Mesendoderm (in vitro differentiated cells): Measurements from ENCODE around the gene RRP7A.
"Not testable (repeated sequence)": the region's sequence is repeated elsewhere in the genome, so short reads cannot be mapped to it uniquely, and the experiment has no call there.

Experiments used
- DNase-seq: peaks from one replicate; pipeline ENCODE4 v3.0.0; 2013
- H2AK5ac ChIP-seq: 2 replicates; pipeline ENCODE4 v1.6.1; 2013; ENCODE audit warnings: low read length, inconsistent platforms
- H2BK120ac ChIP-seq: 2 replicates; pipeline ENCODE4 v1.6.1; 2013; ENCODE audit warnings: low read depth, mild to moderate bottlenecking, low read length, moderate library complexity, mixed read lengths
- H2BK15ac ChIP-seq: replicated peaks from 2 replicates; pipeline ENCODE4 v1.6.1; 2013; ENCODE audit warnings: low read depth, mild to moderate bottlenecking, moderate library complexity
- H2BK5ac ChIP-seq: 2 replicates; pipeline ENCODE4 v1.6.1; 2013; ENCODE audit warnings: low read length, inconsistent platforms
- H3K18ac ChIP-seq: 2 replicates; pipeline ENCODE4 v1.6.1; 2013; ENCODE audit warnings: mild to moderate bottlenecking, low read length, mixed read lengths
- H3K23ac ChIP-seq: one replicate; pipeline ENCODE4 v1.6.1; 2013; ENCODE audit warnings: low read length
- H3K27ac ChIP-seq: 2 replicates; pipeline ENCODE4 v1.5.1; 2013; ENCODE audit warnings: low read depth, mild to moderate bottlenecking, inconsistent platforms, low read length, moderate library complexity
- H3K27me3 ChIP-seq: 2 replicates; pipeline ENCODE4 v1.6.1; 2013; ENCODE audit warnings: low read length, control low read depth, mild to moderate bottlenecking, inconsistent platforms; ENCODE audit not compliant: insufficient read depth, poor library complexity
- H3K36me3 ChIP-seq: 2 replicates; pipeline ENCODE4 v1.6.1; 2013; ENCODE audit warnings: low read length, inconsistent platforms; ENCODE audit not compliant: control insufficient read depth, insufficient read depth
- H3K4ac ChIP-seq: one replicate; pipeline ENCODE4 v1.6.1; 2013; ENCODE audit warnings: low read depth, mild to moderate bottlenecking, low read length, moderate library complexity
- H3K4me1 ChIP-seq: 2 replicates; pipeline ENCODE4 v1.6.1; 2013; ENCODE audit warnings: low read depth, low read length, inconsistent platforms; ENCODE audit not compliant: control insufficient read depth
- H3K4me2 ChIP-seq: 2 replicates; pipeline ENCODE4 v1.6.1; 2013; ENCODE audit warnings: low read length
- H3K4me3 ChIP-seq: 2 replicates; pipeline ENCODE4 v1.5.1; 2013; ENCODE audit warnings: mild to moderate bottlenecking, low read length
- H3K56ac ChIP-seq: one replicate; pipeline ENCODE4 v1.6.1; 2013; ENCODE audit warnings: low read length
- H3K79me1 ChIP-seq: 2 replicates; pipeline ENCODE4 v1.6.1; 2013; ENCODE audit warnings: low read length, inconsistent platforms
- H3K79me2 ChIP-seq: 2 replicates; pipeline ENCODE4 v1.6.1; 2013; ENCODE audit warnings: mild to moderate bottlenecking, low read length; ENCODE audit not compliant: control insufficient read depth, insufficient read depth
- H3K9ac ChIP-seq: 2 replicates; pipeline ENCODE4 v1.6.1; 2013; ENCODE audit warnings: low read length, inconsistent platforms
- H4K5ac ChIP-seq: one replicate; pipeline ENCODE4 v1.6.1; 2013; ENCODE audit warnings: low read length
- H4K8ac ChIP-seq: one replicate; pipeline ENCODE4 v1.6.1; 2013; ENCODE audit warnings: low read depth, mild to moderate bottlenecking, control low read depth, low read length, moderate library complexity
- WGBS: extraction: QIAGEN DNeasy Blood & Tissue Kit; methylation state at CpG from one replicate; pipeline ENCODE4 v1.1.7; 2013; ENCODE audit warnings: low lambda C conversion rate, missing lambda C conversion rate; ENCODE audit not compliant: insufficient coverage; ENCODE audit errors: extremely low coverage; 5-methylcytosine and 5-hydroxymethylcytosine counted together

The RRP7A gene

DNA sequence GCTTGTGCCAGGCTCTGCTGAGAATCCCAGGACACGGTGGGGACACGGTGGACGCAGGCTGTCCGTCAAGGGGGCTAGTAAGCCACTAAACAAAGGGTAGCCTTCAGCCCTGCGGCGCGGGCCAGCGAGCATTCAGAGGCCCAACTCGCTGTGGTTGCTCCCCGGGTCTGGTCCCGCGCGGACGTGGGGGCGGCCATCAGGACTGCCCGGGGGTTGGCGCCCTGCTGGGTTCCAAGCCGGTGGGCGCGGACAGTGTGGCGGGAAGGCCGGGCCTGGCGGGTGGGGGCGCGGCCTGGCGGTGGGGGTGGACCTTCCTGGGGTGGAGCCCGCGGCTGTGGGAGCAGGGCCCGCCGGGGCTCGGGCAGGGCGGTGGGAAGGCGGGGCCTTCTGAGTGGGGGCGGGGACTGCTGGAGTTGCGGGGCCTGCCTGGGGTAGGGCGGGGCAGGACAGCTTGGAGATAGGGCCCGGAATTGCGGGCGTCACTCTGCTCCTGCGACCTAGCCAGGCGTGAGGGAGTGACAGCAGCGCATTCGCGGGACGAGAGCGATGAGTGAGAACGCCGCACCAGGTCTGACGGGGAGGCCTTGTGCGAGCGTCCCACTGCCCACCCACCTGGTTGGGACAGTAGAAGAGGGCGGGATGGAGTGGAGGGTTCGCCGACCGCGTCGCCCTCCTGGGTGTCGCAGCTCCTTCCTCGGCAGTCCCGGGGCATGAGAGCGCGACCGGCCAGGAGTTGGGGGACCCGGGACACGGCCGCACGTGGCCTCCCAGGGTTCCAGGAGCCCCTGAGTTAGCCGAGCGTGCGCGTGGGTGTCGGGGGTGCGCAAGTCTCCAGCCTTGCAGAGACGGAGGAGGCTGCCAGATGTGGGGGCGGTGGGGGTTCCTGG is 34.1 kb upstream of the RRP7A start, which contains the start of gene SERHL2:
TSS of gene SERHL2 (plus strand) at position 482 of the 887 bp plus-strand sequence. CDS start at position 547, 65 bp downstream.
- Histone ChIP-seq H3K27me3 (no peaks in the 10 kb centered on the region), H3K18ac (peak within 1 kb of the TSS; percentile 11), H4K5ac (no peak within 1 kb of the TSS), H2AK5ac (peak within 1 kb of the TSS; percentile 43), H3K4me3 (peak within 1 kb of the TSS; percentile 44), H2BK15ac (no peak within 1 kb of the TSS), H3K23ac (peak within 1 kb of the TSS; percentile 66), H4K8ac (no peak within 1 kb of the TSS), H2BK120ac (no peak within 1 kb of the TSS), H3K36me3 (no peaks in the 10 kb centered on the region), H3K56ac (peak within 1 kb of the TSS; percentile 93), H3K9ac (peak within 1 kb of the TSS; percentile 84), H3K4me2 (peak within 1 kb of the TSS; percentile 81), H3K4ac (no peak within 1 kb of the TSS), H3K4me1 (peaks cover 6% of the 10 kb centered on the region), H3K79me1 (no peaks in the 10 kb centered on the region), H2BK5ac (no peak within 1 kb of the TSS), H3K27ac (no peak within 1 kb of the TSS), H3K79me2 (no peaks in the 10 kb centered on the region)
- peak; percentile 90 for DNase-seq
- no CpG with 5 or more reads among the region's 75 CpGs for WGBS

DNA sequence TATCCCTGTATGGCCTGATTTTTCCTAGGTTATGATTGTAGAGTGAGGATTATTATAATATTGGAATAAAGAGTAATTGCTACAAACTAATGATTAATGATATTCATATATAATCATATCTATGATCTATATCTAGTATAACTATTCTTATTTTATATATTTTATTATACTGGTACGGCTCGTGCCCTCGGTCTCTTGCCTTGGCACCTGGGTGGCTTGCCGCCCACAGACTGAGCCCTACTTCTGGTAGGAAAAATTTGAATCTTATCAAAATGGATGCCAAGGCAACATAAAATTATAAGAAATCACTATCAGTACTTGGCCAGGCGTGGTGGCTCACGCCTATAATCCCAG is 32.7 kb upstream of the RRP7A start:
- DNase-seq, H3K23ac ChIP-seq, H3K4me2 ChIP-seq, H3K18ac ChIP-seq, H2AK5ac ChIP-seq, H3K9ac ChIP-seq, H3K4me3 ChIP-seq, H3K79me1 ChIP-seq, H3K4ac ChIP-seq, H3K27ac ChIP-seq, H4K8ac ChIP-seq, H3K79me2 ChIP-seq, H3K27me3 ChIP-seq, H4K5ac ChIP-seq, H3K56ac ChIP-seq, H2BK120ac ChIP-seq, H3K4me1 ChIP-seq, H2BK15ac ChIP-seq, H2BK5ac ChIP-seq, H3K36me3 ChIP-seq: not testable (repeated sequence)
- no CpG with 5 or more reads among the region's 6 CpGs for WGBS

DNA sequence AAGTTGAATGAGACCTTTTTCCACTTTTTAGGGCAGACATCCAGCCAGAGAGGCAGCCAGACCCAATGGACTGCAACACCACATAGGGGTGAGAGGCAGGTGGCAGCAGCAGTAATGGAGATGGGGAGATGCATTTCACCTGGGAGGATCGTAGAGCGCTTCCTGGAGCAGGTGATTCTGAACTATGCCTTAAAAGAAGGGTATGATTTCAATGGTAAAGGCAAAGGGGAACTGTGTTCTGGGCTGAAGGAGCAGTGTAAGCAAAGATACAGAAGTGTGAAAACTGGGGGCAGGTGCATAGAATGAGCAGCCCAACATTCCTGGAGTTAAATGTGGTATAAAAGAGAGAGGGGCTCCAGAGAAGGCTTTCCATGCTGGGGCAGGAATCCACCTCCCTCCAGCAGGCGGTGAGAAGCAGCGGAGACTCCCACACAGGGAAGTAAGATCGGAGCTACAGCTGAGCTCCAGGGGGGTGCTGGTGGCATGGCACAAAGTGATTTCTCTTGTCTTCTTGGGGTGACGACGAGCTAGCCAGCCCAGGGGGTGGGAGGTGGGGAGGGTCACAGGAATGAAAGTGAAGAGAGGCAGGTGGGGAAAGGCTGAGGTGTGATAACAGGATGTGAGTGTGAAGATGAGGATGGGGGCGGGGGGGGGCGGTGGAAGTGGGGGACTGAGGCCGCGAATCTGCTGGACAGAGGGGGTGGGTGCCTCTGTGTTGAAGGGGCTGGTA is 29.9 kb upstream of the RRP7A start:
- Histone ChIP-seq H3K23ac (no peak overlapping the region), H2AK5ac (peak overlapping the region; percentile 1), H2BK15ac (no peak overlapping the region), H3K36me3 (no peaks in the 10 kb centered on the region), H4K5ac (no peak overlapping the region), H3K79me2 (no peaks in the 10 kb centered on the region), H2BK5ac (peak overlapping the region; percentile 1), H4K8ac (no peak overlapping the region), H3K4me1 (peaks cover 7% of the 10 kb centered on the region), H3K56ac (peak overlapping the region; percentile 71), H3K79me1 (no peaks in the 10 kb centered on the region), H3K27me3 (no peaks in the 10 kb centered on the region), H3K4me2 (no peak overlapping the region), H3K9ac (peak overlapping the region; percentile 1), H3K18ac (peak overlapping the region; percentile 91), H3K4me3 (no peak overlapping the region), H3K4ac (peak overlapping the region; percentile 70), H3K27ac (peak overlapping the region; percentile 59), H2BK120ac (no peak overlapping the region)
- WGBS, result no CpG with 5 or more reads among the region's 11 CpGs
- peak; percentile 29 for DNase-seq

DNA sequence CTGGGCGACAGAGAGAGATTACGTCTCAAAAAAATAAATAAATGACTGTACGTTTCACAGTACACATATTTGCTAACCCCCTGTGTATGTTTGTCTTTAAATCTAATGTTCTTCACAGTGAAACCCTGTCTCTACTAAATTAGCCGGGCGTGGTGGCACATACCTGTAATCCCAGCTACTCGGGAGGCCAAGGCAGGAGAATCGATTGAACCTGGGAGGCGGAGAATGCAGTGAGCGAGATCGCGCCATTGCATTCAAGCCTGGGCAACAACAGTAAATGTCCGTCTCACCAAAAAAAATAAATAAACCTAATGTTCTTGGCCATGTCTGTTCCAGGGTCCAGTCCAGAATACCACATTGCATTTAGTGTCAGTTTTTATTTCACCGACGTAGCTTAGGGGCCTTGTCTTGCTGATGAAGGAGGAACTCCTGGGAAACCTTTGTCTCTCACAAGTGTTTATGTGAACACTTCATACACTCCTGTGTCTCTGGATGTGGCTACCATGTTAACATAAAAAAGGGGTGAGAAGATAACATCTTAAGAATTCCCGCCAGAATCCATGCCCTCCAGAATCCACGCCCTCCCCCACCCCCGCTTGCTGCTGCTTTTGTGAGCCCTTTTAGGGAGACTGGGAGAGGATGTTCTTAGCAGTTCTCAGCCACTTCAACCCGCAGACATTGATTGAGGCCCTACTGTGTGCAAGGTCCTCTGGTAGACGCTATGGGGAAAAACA is 29.2 kb upstream of the RRP7A start:
- no CpG with 5 or more reads among the region's 19 CpGs for WGBS
- Histone ChIP-seq H3K56ac (peak overlapping the region; percentile 71), H3K27ac (peak overlapping the region; percentile 59)

DNA sequence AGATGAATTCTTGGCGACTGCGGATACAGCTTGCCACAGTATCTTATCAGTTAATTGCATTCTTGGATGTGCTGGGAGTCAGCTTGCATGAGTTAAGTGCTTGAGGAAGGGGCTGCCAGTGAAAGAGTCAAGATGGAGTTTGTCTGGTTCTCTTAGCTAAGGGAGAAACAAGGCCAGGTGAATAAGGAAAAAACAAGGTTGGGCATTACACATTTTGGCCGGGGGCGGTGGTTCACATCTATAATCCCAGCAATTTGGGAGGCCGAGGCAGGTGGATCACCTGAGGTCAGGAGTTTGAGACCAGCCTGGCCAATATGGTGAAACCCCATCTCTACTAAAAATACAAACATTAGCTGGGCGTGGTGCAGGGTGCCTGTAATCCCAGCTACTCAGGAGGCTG is 28.5 kb upstream of the RRP7A start:
- H4K8ac ChIP-seq, H4K5ac ChIP-seq, H3K27me3 ChIP-seq, H3K79me2 ChIP-seq, H2BK5ac ChIP-seq, H3K4me1 ChIP-seq, H3K4me2 ChIP-seq, H3K23ac ChIP-seq, H2BK120ac ChIP-seq, H3K36me3 ChIP-seq, H2AK5ac ChIP-seq, H3K9ac ChIP-seq, H3K79me1 ChIP-seq, H3K4me3 ChIP-seq, H2BK15ac ChIP-seq: not testable (repeated sequence)
- DNase-seq, result peak; percentile 89
- peak overlapping the region; percentile 97 for H3K4ac ChIP-seq
- peak overlapping the region; percentile 91 for H3K18ac ChIP-seq
- H3K27ac ChIP-seq, result peak overlapping the region; percentile 59
- no CpG with 5 or more reads among the region's 6 CpGs for WGBS
- peak overlapping the region; percentile 66 for H3K56ac ChIP-seq

More for the DNA sequence above, 29.2 kb upstream of the RRP7A start:
- Histone ChIP-seq H3K9ac (peak overlapping the region; percentile 1), H2AK5ac (peak overlapping the region; percentile 1), H2BK15ac (no peak overlapping the region), H3K4me3 (no peak overlapping the region), H2BK5ac (peak overlapping the region; percentile 38), H3K79me1 (no peaks in the 10 kb centered on the region), H3K4ac (peak overlapping the region; percentile 97), H2BK120ac (peak overlapping the region; percentile 29), H4K5ac (no peak overlapping the region), H3K27me3 (no peaks in the 10 kb centered on the region), H3K18ac (peak overlapping the region; percentile 91), H3K23ac (no peak overlapping the region), H3K79me2 (no peaks in the 10 kb centered on the region), H3K4me1 (peaks cover 7% of the 10 kb centered on the region), H3K4me2 (no peak overlapping the region), H4K8ac (no peak overlapping the region), H3K36me3 (no peaks in the 10 kb centered on the region)
- peak; percentile 60 for DNase-seq
